H9 (cell line): ENCODE measurements around the gene DNMT3B. TPM values are rescaled to one million over a fixed set of nuclear protein-coding genes. Genes with fewer than 3 reads are reported as not detected.

Experiments
- DNase-seq: peaks from one replicate; pipeline ENCODE4 v3.0.0-alpha.2; 2017
- H2AFZ ChIP-seq: one replicate; pipeline ENCODE4 v1.6.1; 2013; ENCODE audit warnings: mild to moderate bottlenecking, low read length, control low read depth, moderate library complexity
- H2AK5ac ChIP-seq: 2 replicates; pipeline ENCODE4 v1.6.1; 2013; ENCODE audit warnings: low read length, control low read depth, mixed read lengths; ENCODE audit not compliant: insufficient read length
- H2BK120ac ChIP-seq: one replicate; pipeline ENCODE4 v1.6.1; 2013; ENCODE audit warnings: low read depth, mild to moderate bottlenecking, low read length, control low read depth, inconsistent platforms; ENCODE audit not compliant: poor library complexity, severe bottlenecking
- H2BK12ac ChIP-seq: 2 replicates; pipeline ENCODE4 v1.6.1; 2013; ENCODE audit warnings: low read length, control low read depth, mixed read lengths, low read depth; ENCODE audit not compliant: insufficient read length
- H2BK15ac ChIP-seq: 2 replicates; pipeline ENCODE4 v1.6.1; 2013; ENCODE audit warnings: low read depth, low read length, control low read depth
- H2BK20ac ChIP-seq: one replicate; pipeline ENCODE4 v1.6.1; 2013; ENCODE audit warnings: low read depth, mild to moderate bottlenecking, low read length, control low read depth, inconsistent platforms; ENCODE audit not compliant: poor library complexity, severe bottlenecking
- H2BK5ac ChIP-seq: 2 replicates; pipeline ENCODE4 v1.6.1; 2013; ENCODE audit warnings: low read length, control low read depth, mixed read lengths; ENCODE audit not compliant: insufficient read length
- H3K14ac ChIP-seq: 2 replicates; pipeline ENCODE4 v1.6.1; 2013; ENCODE audit warnings: low read length, control low read depth; ENCODE audit not compliant: insufficient read depth
- H3K18ac ChIP-seq: 2 replicates; pipeline ENCODE4 v1.6.1; 2013; ENCODE audit warnings: low read depth, mild to moderate bottlenecking, mixed read lengths, low read length, control low read depth; ENCODE audit not compliant: insufficient read length
- H3K23ac ChIP-seq: 2 replicates; pipeline ENCODE4 v1.6.1; 2013; ENCODE audit warnings: low read length, control low read depth, mixed read lengths, low read depth; ENCODE audit not compliant: insufficient read length
- H3K23me2 ChIP-seq: 2 replicates; pipeline ENCODE4 v1.6.1; 2013; ENCODE audit warnings: low read depth, mild to moderate bottlenecking, mixed read lengths, low read length, control low read depth; ENCODE audit not compliant: insufficient read length, poor library complexity, severe bottlenecking
- H3K27ac ChIP-seq: 2 replicates; pipeline ENCODE4 v1.5.1; 2013; ENCODE audit warnings: low read length, control low read depth, mixed read lengths, low read depth; ENCODE audit not compliant: insufficient read length
- H3K27me3 ChIP-seq: 2 replicates; pipeline ENCODE4 v1.6.1; 2013; ENCODE audit warnings: low read length, control low read depth, inconsistent platforms; ENCODE audit not compliant: insufficient read depth
- H3K4ac ChIP-seq: 2 replicates; pipeline ENCODE4 v1.6.1; 2013; ENCODE audit warnings: low read depth, mild to moderate bottlenecking, control low read depth, inconsistent platforms, low read length, moderate library complexity
- H3K4me1 ChIP-seq: 2 replicates; pipeline ENCODE4 v1.6.1; 2013; ENCODE audit warnings: low read length, control low read depth, inconsistent platforms; ENCODE audit not compliant: insufficient read depth
- H3K4me2 ChIP-seq: 2 replicates; pipeline ENCODE4 v1.6.1; 2013; ENCODE audit warnings: low read length, control low read depth, mixed read lengths; ENCODE audit not compliant: insufficient read length, insufficient read depth
- H3K56ac ChIP-seq: 2 replicates; pipeline ENCODE4 v1.6.1; 2013; ENCODE audit warnings: low read depth, mild to moderate bottlenecking, mixed read lengths, low read length, control low read depth; ENCODE audit not compliant: insufficient read length
- H3K79me1 ChIP-seq: 2 replicates; pipeline ENCODE4 v1.6.1; 2013; ENCODE audit warnings: low read depth, mild to moderate bottlenecking, moderate library complexity, low read length, control low read depth, inconsistent platforms; ENCODE audit not compliant: insufficient read depth, poor library complexity, severe bottlenecking
- H3K79me2 ChIP-seq: 2 replicates; pipeline ENCODE4 v1.6.1; 2013; ENCODE audit warnings: low read length, control low read depth, inconsistent platforms; ENCODE audit not compliant: insufficient read depth
- H3K9ac ChIP-seq: 2 replicates; pipeline ENCODE4 v1.6.1; 2013; ENCODE audit warnings: low read length, control low read depth, mixed read lengths; ENCODE audit not compliant: insufficient read length; ENCODE audit errors: extremely low read depth
- H3K9me3 ChIP-seq: one replicate; pipeline ENCODE4 v1.6.1; 2013; ENCODE audit warnings: low read depth, low read length, inconsistent platforms; ENCODE audit not compliant: control insufficient read depth
- H3T11ph ChIP-seq: one replicate; pipeline ENCODE4 v1.6.1; 2013; ENCODE audit warnings: mild to moderate bottlenecking, low read length, control low read depth, inconsistent platforms
- H4K20me1 ChIP-seq: one replicate; pipeline ENCODE4 v1.6.1; 2013; ENCODE audit not compliant: control insufficient read depth, insufficient read length, insufficient read depth
- H4K5ac ChIP-seq: 2 replicates; pipeline ENCODE4 v1.6.1; 2013; ENCODE audit warnings: low read depth, mild to moderate bottlenecking, mixed read lengths, low read length, control low read depth; ENCODE audit not compliant: insufficient read length
- H4K8ac ChIP-seq: replicated peaks from 2 replicates; pipeline ENCODE4 v1.6.1; 2013; ENCODE audit warnings: low read length, control low read depth, mixed read lengths, low read depth; ENCODE audit not compliant: insufficient read length
- H4K91ac ChIP-seq: 2 replicates; pipeline ENCODE4 v1.6.1; 2013; ENCODE audit warnings: low read depth, mild to moderate bottlenecking, moderate library complexity, mixed read lengths, low read length, control low read depth; ENCODE audit not compliant: insufficient read length
- H3K27ac Mint-ChIP-seq, 3 experiments: 2 replicates in 2 of 3; 3 replicates in 1 of 3; pipeline ENCODE4 v1.8.0; 2020 to 2021; ENCODE audit warnings: mixed read lengths in 3 of 3, mild to moderate bottlenecking in 1 of 3, moderate library complexity in 1 of 3
- H3K27me3 Mint-ChIP-seq: 2 replicates; pipeline ENCODE4 v1.8.0; 2021; ENCODE audit warnings: low read depth, mild to moderate bottlenecking, moderate library complexity, mixed read lengths
- H3K36me3 Mint-ChIP-seq, 3 experiments: 2 replicates in 2 of 3; 3 replicates in 1 of 3; pipeline ENCODE4 v1.8.0; 2020 to 2021; ENCODE audit warnings: low read depth in 3 of 3, mixed read lengths in 3 of 3; ENCODE audit not compliant: insufficient read depth in 1 of 3
- H3K4me1 Mint-ChIP-seq, 2 experiments: 2 replicates each; pipeline ENCODE4 v1.8.0; 2020; ENCODE audit warnings: mixed read lengths in 2 of 2
- H3K4me3 Mint-ChIP-seq, 2 experiments: 2 replicates in 1 of 2; 3 replicates in 1 of 2; pipeline ENCODE4 v1.8.0; 2020 to 2021; ENCODE audit warnings: mild to moderate bottlenecking in 2 of 2, mixed read lengths in 2 of 2, moderate library complexity in 1 of 2
- H3K9me3 Mint-ChIP-seq, 2 experiments: 2 replicates in 1 of 2; 3 replicates in 1 of 2; pipeline ENCODE4 v1.8.0; 2020; ENCODE audit warnings: mild to moderate bottlenecking in 2 of 2, mixed read lengths in 2 of 2, moderate library complexity in 1 of 2
- WGBS: extraction: QIAGEN DNeasy Blood & Tissue Kit; methylation state at CpG from one replicate; pipeline ENCODE4 v1.1.7; 2013; ENCODE audit warnings: missing lambda C conversion rate, low lambda C conversion rate, mixed read lengths; ENCODE audit not compliant: insufficient read length; ENCODE audit errors: extremely low coverage; 5-methylcytosine and 5-hydroxymethylcytosine counted together
- total RNA-seq: library from RNA; stranded (reverse); gene quantifications from 2 replicates; pipeline ENCODE4 v1.2.1, GENCODE V29; 2021
- TF ChIP-seq, protein P1 (sequence below): fragments of 200-600 bp; sonication (generic); conservative IDR thresholded peaks from 3 replicates; pipeline ENCODE4 v1.8.0; 2021; ENCODE audit warnings: antibody characterized with exemption, mild to moderate bottlenecking

DNMT3B gene
- total RNA-seq, 1 experiment from 2014 or later, result 980 TPM

DNA sequence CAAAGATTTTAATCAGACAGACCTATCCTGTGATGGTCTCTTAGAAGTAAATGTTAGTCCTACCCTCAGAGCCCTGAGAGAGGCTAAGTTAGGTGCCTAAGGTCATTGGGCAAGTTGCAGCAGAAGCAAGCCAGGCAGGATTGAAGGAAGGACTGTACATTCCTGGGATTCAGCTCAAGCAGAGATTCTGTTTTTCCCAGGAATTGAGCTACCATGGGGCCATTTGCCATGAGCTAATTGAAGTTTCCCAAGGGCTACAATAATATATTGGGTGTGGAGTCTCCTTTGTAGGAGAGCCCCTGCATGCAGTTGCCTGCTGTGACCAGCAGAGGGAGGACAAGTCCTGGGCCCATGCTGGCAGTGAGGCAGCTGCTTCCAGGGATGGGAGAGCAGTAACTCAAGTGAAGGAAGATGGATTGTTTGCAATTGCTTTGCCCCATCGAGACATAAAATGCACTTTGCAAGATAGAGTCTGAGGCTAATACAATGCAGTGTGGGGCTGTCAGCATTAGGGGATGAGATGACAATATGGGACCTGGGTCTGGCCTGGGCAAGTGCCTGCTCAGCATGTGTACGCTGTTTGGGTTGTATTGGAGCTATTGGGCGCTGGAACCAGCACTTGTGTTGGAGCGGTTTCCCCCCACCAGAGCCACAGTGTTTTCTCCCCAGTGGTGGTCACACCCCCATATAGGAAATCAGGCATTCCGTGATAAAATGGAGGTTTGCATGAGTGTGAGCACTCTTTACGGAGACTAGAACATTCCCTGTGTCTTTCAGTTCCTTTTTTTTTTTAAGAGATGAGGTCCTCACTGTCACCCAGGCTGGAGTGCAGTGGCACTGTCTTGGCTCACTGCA, 27.9 kb downstream of the DNMT3B start:
- Histone ChIP-seq H3K4me1 (no peaks in the 10 kb centered on the region), H2BK120ac (no peak overlapping the region), H3K56ac (no peak overlapping the region), H3K27me3 (no peaks in the 10 kb centered on the region), H3T11ph (no peak overlapping the region), H2BK5ac (no peak overlapping the region), H4K20me1 (no peaks in the 10 kb centered on the region), H2AFZ (no peak overlapping the region), H3K18ac (no peak overlapping the region), H2AK5ac (no peak overlapping the region), H3K23ac (no peak overlapping the region), H3K4me2 (no peak overlapping the region), H2BK15ac (no peak overlapping the region), H3K9me3 (no peaks in the 10 kb centered on the region), H2BK20ac (no peak overlapping the region), H4K8ac (no peak overlapping the region), H3K4ac (no peak overlapping the region), H3K23me2 (no peaks in the 10 kb centered on the region), H3K9ac (no peak overlapping the region), H2BK12ac (no peak overlapping the region), H3K14ac (no peak overlapping the region), H3K27ac (no peak overlapping the region), H4K91ac (no peak overlapping the region), H4K5ac (no peak overlapping the region), H3K79me1 (peaks cover 5% of the 10 kb centered on the region), H3K79me2 (no peaks in the 10 kb centered on the region)
- no CpG with 5 or more reads among the region's 6 CpGs for WGBS
- TF ChIP-seq, protein P1, sequence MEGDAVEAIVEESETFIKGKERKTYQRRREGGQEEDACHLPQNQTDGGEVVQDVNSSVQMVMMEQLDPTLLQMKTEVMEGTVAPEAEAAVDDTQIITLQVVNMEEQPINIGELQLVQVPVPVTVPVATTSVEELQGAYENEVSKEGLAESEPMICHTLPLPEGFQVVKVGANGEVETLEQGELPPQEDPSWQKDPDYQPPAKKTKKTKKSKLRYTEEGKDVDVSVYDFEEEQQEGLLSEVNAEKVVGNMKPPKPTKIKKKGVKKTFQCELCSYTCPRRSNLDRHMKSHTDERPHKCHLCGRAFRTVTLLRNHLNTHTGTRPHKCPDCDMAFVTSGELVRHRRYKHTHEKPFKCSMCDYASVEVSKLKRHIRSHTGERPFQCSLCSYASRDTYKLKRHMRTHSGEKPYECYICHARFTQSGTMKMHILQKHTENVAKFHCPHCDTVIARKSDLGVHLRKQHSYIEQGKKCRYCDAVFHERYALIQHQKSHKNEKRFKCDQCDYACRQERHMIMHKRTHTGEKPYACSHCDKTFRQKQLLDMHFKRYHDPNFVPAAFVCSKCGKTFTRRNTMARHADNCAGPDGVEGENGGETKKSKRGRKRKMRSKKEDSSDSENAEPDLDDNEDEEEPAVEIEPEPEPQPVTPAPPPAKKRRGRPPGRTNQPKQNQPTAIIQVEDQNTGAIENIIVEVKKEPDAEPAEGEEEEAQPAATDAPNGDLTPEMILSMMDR, result peak; percentile 99
- DNase-seq, result peak; percentile 86
- H3K27me3 Mint-ChIP-seq, result no peaks in the 10 kb centered on the region; the same call in 1 of the 2 replicates
- peak overlapping the region; percentile 34 to 94 (median 73); a peak in 5 of 7 replicates for H3K27ac Mint-ChIP-seq
- peaks cover 83 to 99% (median 98%) of the 10 kb centered on the region in 3 experiments for H3K36me3 Mint-ChIP-seq
- no peaks in the 10 kb centered on the region for H3K9me3 Mint-ChIP-seq
- peaks cover 21 to 37% of the 10 kb centered on the region in 2 experiments for H3K4me1 Mint-ChIP-seq
- H3K4me3 Mint-ChIP-seq, result no peak overlapping the region
